SU-DHL-6 (cell line): Measurements from ENCODE around the gene PNPLA7.

Source experiments
- H2AFZ ChIP-seq: fragments of 200-600 bp; sonication (generic); 2 replicates; pipeline ENCODE4 v1.6.1; 2014; ENCODE audit warnings: low read depth, mild to moderate bottlenecking, moderate library complexity, mixed read lengths, antibody characterized with exemption, low read length; ENCODE audit not compliant: severe bottlenecking
- H3F3A ChIP-seq: fragments of 200-600 bp; shearing (Covaris generic); 2 replicates; pipeline ENCODE4 v1.6.0; 2016; ENCODE audit warnings: antibody characterized with exemption, mild to moderate bottlenecking; ENCODE audit not compliant: insufficient read depth
- H3K27ac ChIP-seq: fragments of 200-600 bp; sonication (generic); 2 replicates; pipeline ENCODE4 v1.5.1; 2016; ENCODE audit warnings: low read depth, mild to moderate bottlenecking, low read length, moderate library complexity, mixed read lengths
- H3K27me3 ChIP-seq: fragments of 200-600 bp; sonication (generic), shearing (Covaris generic); 2 replicates; pipeline ENCODE4 v1.6.0; 2014; ENCODE audit warnings: mild to moderate bottlenecking, low read length
- H3K36me3 ChIP-seq: fragments of 200-600 bp; sonication (generic); 2 replicates; pipeline ENCODE4 v1.6.1; 2014; ENCODE audit warnings: mild to moderate bottlenecking, low read length, mixed read lengths
- H3K4me2 ChIP-seq: fragments of 300-600, 200-600 bp; shearing (Covaris generic), sonication (generic); 2 replicates; pipeline ENCODE4 v1.6.0; 2014; ENCODE audit warnings: low read length, low read depth, mild to moderate bottlenecking; ENCODE audit not compliant: poor library complexity, severe bottlenecking
- H3K4me3 ChIP-seq: fragments of 200-600 bp; sonication (generic); 2 replicates; pipeline ENCODE4 v1.5.1; 2014; ENCODE audit warnings: antibody characterized with exemption, low read length, mild to moderate bottlenecking, mixed read lengths; ENCODE audit not compliant: insufficient read depth, poor library complexity, severe bottlenecking
- H3K79me2 ChIP-seq: fragments of 200-600 bp; sonication (generic); 2 replicates; pipeline ENCODE4 v1.6.1; 2014; ENCODE audit warnings: mild to moderate bottlenecking, low read length, moderate library complexity; ENCODE audit not compliant: insufficient read depth
- H3K9ac ChIP-seq: fragments of 200-600 bp; sonication (generic); 2 replicates; pipeline ENCODE4 v1.7.0; 2014; ENCODE audit warnings: mild to moderate bottlenecking, low read length
- H3K9me2 ChIP-seq: fragments of 200-600 bp; sonication (generic); replicated peaks from 2 replicates; pipeline ENCODE4 v1.6.1; 2014; ENCODE audit warnings: low read length; ENCODE audit not compliant: insufficient read depth
- H3K9me3 ChIP-seq: fragments of 200-600 bp; sonication (generic); 2 replicates; pipeline ENCODE4 v1.6.1; 2014; ENCODE audit warnings: low read length, mixed read lengths; ENCODE audit not compliant: insufficient read depth
- H4K20me1 ChIP-seq: fragments of 200-600 bp; sonication (generic); 2 replicates; pipeline ENCODE4 v1.6.1; 2014; ENCODE audit warnings: low read depth, mild to moderate bottlenecking, antibody characterized with exemption, low read length, moderate library complexity, mixed read lengths
- CTCF ChIP-seq: fragments of 200-600 bp; sonication (generic); IDR thresholded peaks from one replicate; pipeline ENCODE4 v1.5.1; 2017; ENCODE audit warnings: antibody characterized with exemption, mild to moderate bottlenecking, low read length, moderate library complexity; ENCODE audit not compliant: insufficient read depth, poor library complexity, severe bottlenecking
- EZH2phosphoT487 ChIP-seq: fragments of 200-600 bp; sonication (generic), shearing (Covaris generic); conservative IDR thresholded peaks from 2 replicates; pipeline ENCODE4 v1.6.1; 2018; ENCODE audit warnings: mild to moderate bottlenecking, antibody characterized with exemption, low read length, moderate library complexity, mixed read lengths

PNPLA7 gene

DNA sequence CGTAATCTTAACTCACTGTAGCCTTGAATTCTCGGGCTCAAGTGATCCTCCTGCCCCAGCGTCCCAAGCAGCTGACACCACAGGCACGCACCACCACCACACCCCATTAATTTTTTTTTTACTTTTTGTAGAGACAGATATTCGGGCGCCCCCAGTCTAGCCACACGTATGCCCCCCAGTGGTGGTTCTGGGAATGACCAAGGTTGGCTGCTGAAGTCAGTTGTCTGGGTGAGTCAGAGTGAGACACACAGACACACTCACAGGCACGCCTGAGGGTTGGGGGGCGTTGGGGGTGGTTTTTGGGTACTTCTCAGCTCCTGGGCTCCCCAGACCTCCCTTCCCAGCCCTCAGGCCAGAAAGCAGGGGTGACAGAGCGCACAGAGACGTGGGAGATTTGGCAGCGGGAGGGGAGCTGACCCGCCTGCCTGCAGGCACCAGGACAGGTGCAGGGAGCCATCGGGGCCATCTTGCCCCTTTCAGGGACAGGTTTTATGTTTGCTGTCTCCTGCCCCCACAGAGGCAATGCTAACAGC, 104.9 kb downstream of the PNPLA7 start:
- H3K9me2 ChIP-seq: no peaks in the 10 kb centered on the region
- peaks cover 6% of the 10 kb centered on the region for H3F3A ChIP-seq
- H2AFZ ChIP-seq: no peak overlapping the region
- H3K4me3 ChIP-seq: no peak overlapping the region
- H3K27ac ChIP-seq: no peak overlapping the region
- TF ChIP-seq EZH2phosphoT487 (no peak), CTCF (peak; percentile 83)
- no peaks in the 10 kb centered on the region for H3K27me3 ChIP-seq
- no peak overlapping the region for H3K9ac ChIP-seq
- no peak overlapping the region for H3K4me2 ChIP-seq
- no peaks in the 10 kb centered on the region for H3K9me3 ChIP-seq
- H3K36me3 ChIP-seq: no peaks in the 10 kb centered on the region
- no peaks in the 10 kb centered on the region for H4K20me1 ChIP-seq
- no peaks in the 10 kb centered on the region for H3K79me2 ChIP-seq

DNA sequence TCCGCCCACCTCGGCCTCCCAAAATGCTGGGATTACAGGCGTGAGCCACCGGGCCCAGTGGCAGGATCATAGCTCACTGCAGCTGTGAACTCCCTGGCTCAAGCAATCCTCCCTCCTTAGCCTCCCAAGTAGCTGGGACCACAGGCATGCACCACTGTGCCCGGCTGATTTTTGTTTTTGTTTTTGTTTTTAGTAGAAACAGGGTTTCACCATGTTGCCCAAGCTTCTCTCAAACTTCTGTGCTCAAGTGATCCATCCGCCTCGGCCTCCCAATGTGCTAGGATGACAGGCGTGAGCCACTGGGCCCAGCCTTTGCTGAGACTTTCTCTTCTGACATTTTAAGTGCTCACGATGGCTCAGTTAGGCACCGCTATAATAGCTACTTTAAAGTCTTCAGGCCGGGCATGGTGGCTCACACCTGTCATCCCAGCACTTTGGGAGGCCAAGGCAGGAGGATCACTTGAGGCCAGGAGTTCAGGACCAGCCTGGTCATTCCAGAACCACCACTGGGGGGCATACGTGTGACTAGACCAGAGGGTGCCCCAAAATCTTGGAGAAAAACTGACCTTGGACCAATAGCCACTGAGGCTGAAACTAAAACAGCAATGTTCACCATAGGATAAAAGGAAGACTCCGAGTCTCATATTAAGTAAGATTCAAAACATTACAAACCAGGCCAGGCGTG, 106.0 kb downstream of the PNPLA7 start:
- Histone ChIP-seq H3K27ac (no peak overlapping the region), H3K9me3 (no peaks in the 10 kb centered on the region), H3K36me3 (no peaks in the 10 kb centered on the region), H4K20me1 (no peaks in the 10 kb centered on the region), H3K9ac (no peak overlapping the region), H3K4me3 (no peak overlapping the region), H3F3A (peaks cover 6% of the 10 kb centered on the region), H3K9me2 (no peaks in the 10 kb centered on the region), H3K79me2 (no peaks in the 10 kb centered on the region), H3K27me3 (no peaks in the 10 kb centered on the region), H2AFZ (no peak overlapping the region), H3K4me2 (no peak overlapping the region)
- TF ChIP-seq CTCF: no peak
- no peak for TF ChIP-seq EZH2phosphoT487

- H3K9ac ChIP-seq: no peak overlapping the region
- no peaks in the 10 kb centered on the region for H3K9me3 ChIP-seq
- H3K9me2 ChIP-seq: no peaks in the 10 kb centered on the region
- H3K27ac ChIP-seq: no peak overlapping the region
- no peaks in the 10 kb centered on the region for H3K27me3 ChIP-seq
- H3K36me3 ChIP-seq: no peaks in the 10 kb centered on the region
- H3K4me2 ChIP-seq: peak overlapping the region; percentile 28
- H2AFZ ChIP-seq: no peak overlapping the region
- H3K4me3 ChIP-seq: no peak overlapping the region
- TF ChIP-seq CTCF: no peak
- no peak for TF ChIP-seq EZH2phosphoT487
- no peaks in the 10 kb centered on the region for H3K79me2 ChIP-seq
- H4K20me1 ChIP-seq: no peaks in the 10 kb centered on the region
- H3F3A ChIP-seq: peaks cover 6% of the 10 kb centered on the region
These were observed 108.3 kb downstream of the PNPLA7 start for GRCh38 chr9:137441935-137442321.
